ENCODE measurements around the gene PDPN. TPM values are rescaled to one million over a fixed set of nuclear protein-coding genes. Genes with fewer than 3 reads are reported as not detected.

Gene PDPN
- total RNA-seq, 4 donors from 2014 or later = 3.9 to 21.4 (median 14.3) TPM

- no peak for TF ChIP-seq POLR2A (IDR thresholded peaks at IDR 0.05)
- TF ChIP-seq, protein P1, sequence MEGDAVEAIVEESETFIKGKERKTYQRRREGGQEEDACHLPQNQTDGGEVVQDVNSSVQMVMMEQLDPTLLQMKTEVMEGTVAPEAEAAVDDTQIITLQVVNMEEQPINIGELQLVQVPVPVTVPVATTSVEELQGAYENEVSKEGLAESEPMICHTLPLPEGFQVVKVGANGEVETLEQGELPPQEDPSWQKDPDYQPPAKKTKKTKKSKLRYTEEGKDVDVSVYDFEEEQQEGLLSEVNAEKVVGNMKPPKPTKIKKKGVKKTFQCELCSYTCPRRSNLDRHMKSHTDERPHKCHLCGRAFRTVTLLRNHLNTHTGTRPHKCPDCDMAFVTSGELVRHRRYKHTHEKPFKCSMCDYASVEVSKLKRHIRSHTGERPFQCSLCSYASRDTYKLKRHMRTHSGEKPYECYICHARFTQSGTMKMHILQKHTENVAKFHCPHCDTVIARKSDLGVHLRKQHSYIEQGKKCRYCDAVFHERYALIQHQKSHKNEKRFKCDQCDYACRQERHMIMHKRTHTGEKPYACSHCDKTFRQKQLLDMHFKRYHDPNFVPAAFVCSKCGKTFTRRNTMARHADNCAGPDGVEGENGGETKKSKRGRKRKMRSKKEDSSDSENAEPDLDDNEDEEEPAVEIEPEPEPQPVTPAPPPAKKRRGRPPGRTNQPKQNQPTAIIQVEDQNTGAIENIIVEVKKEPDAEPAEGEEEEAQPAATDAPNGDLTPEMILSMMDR (IDR thresholded peaks at IDR 0.05) = no peak
- H3K27ac ChIP-seq = no peak overlapping the region
Observed at GRCh38 chr1:13595411-13595810, 11.8 kb downstream of the PDPN start.

GRCh38 chr1:13597166-13597565 lies 13.5 kb downstream of the PDPN start:
- DNase-seq = no peak
- no peak overlapping the region for H3K27ac ChIP-seq
- no peaks in the 10 kb centered on the region for H3K9me3 ChIP-seq
- WGBS, 2 donors = 65% methylated on average over 7 of the region's 7 CpGs
- H3K4me3 ChIP-seq (replicated peaks in 1 of 3) = no peak overlapping the region
- intact Hi-C loops (cut with DNase I) = no loop called here
- TF ChIP-seq POLR2A (IDR thresholded peaks at IDR 0.05) = no peak
- TF ChIP-seq, protein P1 (IDR thresholded peaks at IDR 0.05) = no peak
- no peaks in the 10 kb centered on the region for H3K36me3 ChIP-seq
- H3K27me3 ChIP-seq = no peaks in the 10 kb centered on the region
- H3K4me1 ChIP-seq = no peaks in the 10 kb centered on the region

More at GRCh38 chr1:13595411-13595810, 11.8 kb downstream of the PDPN start:
- WGBS, 2 donors = 88 to 92% methylated on average over 10 of the region's 10 CpGs
- Histone ChIP-seq H3K9me3 (no peaks in the 10 kb centered on the region), H3K27me3 (no peaks in the 10 kb centered on the region), H3K4me3 (replicated peaks in 1 of 3) (no peak overlapping the region), H3K4me1 (no peaks in the 10 kb centered on the region), H3K36me3 (no peaks in the 10 kb centered on the region)
- intact Hi-C loops (cut with DNase I) = no loop called here
- DNase-seq = no peak

DNA sequence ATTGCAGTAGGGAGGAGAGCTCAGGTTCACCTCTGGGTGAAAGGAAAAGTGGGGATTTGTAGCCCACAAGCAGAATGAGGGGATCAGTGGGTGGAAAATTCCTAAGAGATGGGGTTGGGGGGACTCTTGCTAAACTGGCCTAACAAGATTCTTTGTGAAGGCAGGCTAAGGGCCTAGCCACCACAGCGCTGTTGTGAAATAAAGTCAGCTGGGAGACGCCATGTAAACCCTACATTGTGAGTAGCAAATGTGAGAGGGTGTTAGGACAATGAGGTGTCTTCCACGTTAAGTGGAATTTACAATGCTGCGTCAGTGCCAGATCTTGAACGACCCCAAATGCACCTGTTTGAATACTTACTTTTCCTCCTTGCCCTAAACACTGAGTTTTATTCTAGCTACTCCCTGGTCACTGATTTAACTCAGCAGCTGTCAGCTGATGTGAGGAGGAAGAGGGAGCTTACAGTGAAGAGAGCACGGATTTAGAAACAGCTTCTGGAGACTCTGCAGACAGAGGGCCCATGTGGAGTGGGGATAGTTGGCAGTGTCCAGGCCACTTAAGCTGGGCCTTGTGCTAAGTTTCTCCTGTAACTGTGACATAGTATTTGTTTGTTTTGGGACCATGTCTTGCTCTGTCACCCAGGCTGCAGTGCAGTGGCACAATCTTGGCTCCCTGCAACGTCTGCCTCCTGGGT lies 17.3 kb downstream of the PDPN start:
- no peak for TF ChIP-seq POLR2A (IDR thresholded peaks at IDR 0.05)
- TF ChIP-seq, protein P1 (IDR thresholded peaks at IDR 0.05) = no peak
- WGBS, 2 donors = 42 to 55% methylated on average over 7 of the region's 7 CpGs
- Histone ChIP-seq H3K27ac (no peak overlapping the region), H3K4me3 (replicated peaks in 1 of 3) (no peak overlapping the region), H3K36me3 (no peaks in the 10 kb centered on the region), H3K9me3 (no peaks in the 10 kb centered on the region), H3K4me1 (no peaks in the 10 kb centered on the region), H3K27me3 (no peaks in the 10 kb centered on the region)
- peak; percentile 36 to 53 for DNase-seq
- intact Hi-C loops (cut with DNase I) = no loop called here

GRCh38 chr1:13604176-13604575 lies 20.5 kb downstream of the PDPN start:
- intact Hi-C loops (cut with DNase I) = no loop called here
- H3K27ac ChIP-seq = no peak overlapping the region
- no peaks in the 10 kb centered on the region for H3K9me3 ChIP-seq
- no peaks in the 10 kb centered on the region for H3K36me3 ChIP-seq
- no peak for TF ChIP-seq POLR2A (IDR thresholded peaks at IDR 0.05)
- TF ChIP-seq, protein P1 (IDR thresholded peaks at IDR 0.05) = no peak
- no peaks in the 10 kb centered on the region for H3K4me1 ChIP-seq
- no peak for DNase-seq
- H3K4me3 ChIP-seq (replicated peaks in 1 of 3) = no peak overlapping the region
- H3K27me3 ChIP-seq = no peaks in the 10 kb centered on the region
- WGBS, 2 donors = 85 to 90% methylated on average over 5 of the region's 5 CpGs

DNA sequence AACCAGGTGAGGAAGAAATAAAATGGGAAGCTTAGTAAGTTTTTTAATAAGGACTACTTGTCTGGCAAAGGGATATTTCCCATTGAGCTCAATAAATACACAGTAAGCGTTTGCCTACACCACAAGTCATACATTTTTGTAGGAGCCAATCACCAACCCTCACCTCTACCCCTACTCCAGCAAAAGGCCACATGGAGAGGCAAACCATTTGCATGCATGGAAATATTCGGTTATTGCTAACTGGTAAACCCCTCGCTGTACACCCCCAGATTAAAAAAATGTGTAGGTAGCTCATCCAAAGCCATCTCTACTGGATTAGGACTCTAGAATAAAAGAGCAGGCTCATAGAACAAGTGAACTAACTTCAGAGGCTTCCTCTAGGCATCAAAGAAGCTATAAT lies 21.1 kb downstream of the PDPN start:
- Histone ChIP-seq H3K4me1 (no peaks in the 10 kb centered on the region), H3K9me3 (no peaks in the 10 kb centered on the region), H3K27ac (no peak overlapping the region), H3K27me3 (no peaks in the 10 kb centered on the region), H3K4me3 (replicated peaks in 1 of 3) (no peak overlapping the region), H3K36me3 (no peaks in the 10 kb centered on the region)
- no peak for DNase-seq
- WGBS, 2 donors = 88 to 91% methylated on average over 3 of the region's 3 CpGs
- TF ChIP-seq, protein P1 (IDR thresholded peaks at IDR 0.05) = no peak
- intact Hi-C loops (cut with DNase I) = no loop called here
